Measurements from ENCODE around the gene GIMAP5.

The GIMAP5 gene

DNA sequence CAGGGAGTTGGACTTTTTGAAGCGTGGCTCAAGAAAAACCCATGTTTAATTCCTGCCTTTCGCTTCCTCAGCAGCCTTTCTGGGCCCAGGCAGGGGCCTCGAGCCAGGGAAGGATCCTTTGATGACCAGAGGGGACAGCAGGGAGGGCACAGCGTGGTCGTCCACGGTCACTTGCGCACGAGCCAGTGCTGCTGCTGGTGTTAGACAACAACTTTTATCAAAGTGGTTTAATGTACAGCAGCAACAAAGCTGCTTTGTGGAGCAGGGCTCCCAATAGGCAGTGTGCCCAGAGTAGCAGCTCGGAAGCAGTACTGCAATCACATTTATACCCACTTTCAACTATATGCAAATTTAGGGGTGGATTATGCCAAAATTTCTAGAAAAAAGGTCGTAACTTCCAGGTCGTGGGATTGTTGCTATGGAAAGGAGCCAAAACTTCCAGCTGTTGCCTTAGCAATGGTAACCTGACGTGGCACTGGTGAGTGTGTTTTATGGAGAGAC lies 14.7 kb upstream of the GIMAP5 start:
- peaks cover 67% of the 10 kb centered on the region for H3K36me3 Mint-ChIP-seq (ENCODE audit: insufficient read depth)
- peaks cover 52 to 63% of the 10 kb centered on the region in 2 donors for H3K4me1 Mint-ChIP-seq (ENCODE audit: low read depth in 2 of 2)
- peak overlapping the region; percentile 62 to 99 for H3K27ac Mint-ChIP-seq
- peak overlapping the region; percentile 86 to 99 for H3K4me3 Mint-ChIP-seq
- ATAC-seq (replicated peaks), result no peak
- no peak for DNase-seq
- H3K27me3 Mint-ChIP-seq, result no peaks in the 10 kb centered on the region
- H3K9me3 Mint-ChIP-seq, result peaks cover 2 to 3% of the 10 kb centered on the region in 2 donors

DNA sequence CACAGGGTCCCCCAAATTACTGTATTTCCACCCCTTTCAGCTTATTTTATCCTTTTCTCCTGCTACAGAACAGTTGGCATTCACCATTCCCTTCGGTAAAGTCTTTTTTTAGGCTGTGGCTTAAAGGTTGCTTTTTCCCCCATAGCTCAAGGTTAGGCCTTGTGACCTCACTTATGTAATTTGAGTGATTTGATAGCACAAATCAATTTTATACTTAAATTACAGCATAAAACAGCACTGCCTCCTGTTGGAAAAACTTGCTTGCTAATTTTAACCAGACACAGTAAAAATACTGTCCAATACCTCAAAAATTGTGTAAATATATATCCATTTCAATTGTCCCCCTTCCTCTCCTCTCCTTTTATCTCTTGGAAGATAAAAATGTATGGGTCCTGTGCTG lies 13.8 kb upstream of the GIMAP5 start:
- H3K4me3 Mint-ChIP-seq, result peak overlapping the region; percentile 40 to 86
- peak overlapping the region; percentile 1 to 62 for H3K27ac Mint-ChIP-seq
- no peaks in the 10 kb centered on the region for H3K27me3 Mint-ChIP-seq
- ATAC-seq (replicated peaks) (no peak), DNase-seq (no peak)
- H3K36me3 Mint-ChIP-seq (ENCODE audit: insufficient read depth), result peaks cover 60% of the 10 kb centered on the region
- H3K9me3 Mint-ChIP-seq, result peaks cover 9 to 12% of the 10 kb centered on the region in 2 donors
- peaks cover 48 to 64% of the 10 kb centered on the region in 2 donors for H3K4me1 Mint-ChIP-seq (ENCODE audit: low read depth in 2 of 2)

DNA sequence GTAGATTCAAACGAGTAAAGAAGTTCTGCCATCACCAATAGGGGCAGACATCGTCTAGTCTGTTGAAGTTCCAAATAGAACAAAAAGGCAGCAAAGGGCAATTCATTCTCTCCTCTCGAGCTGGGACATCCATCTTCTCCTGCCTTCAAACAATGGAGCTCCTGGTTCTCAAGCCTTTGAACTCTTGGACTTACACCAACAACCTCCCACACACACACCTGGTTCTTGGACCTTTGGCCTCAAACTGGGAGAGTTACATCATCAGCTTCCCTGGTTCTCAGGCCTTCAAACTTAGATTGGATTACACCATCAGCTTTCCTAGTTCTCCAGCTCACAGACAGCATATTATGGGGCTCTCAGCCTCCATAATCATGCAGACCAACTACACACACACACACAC lies 9.8 kb upstream of the GIMAP5 start:
- Mint-ChIP-seq H3K4me3 (no peak overlapping the region), H3K27me3 (no peaks in the 10 kb centered on the region), H3K36me3 (ENCODE audit: insufficient read depth) (peaks cover 24% of the 10 kb centered on the region), H3K4me1 (ENCODE audit: low read depth in 2 of 2) (peaks cover 30 to 61% of the 10 kb centered on the region in 2 donors), H3K9me3 (peaks cover 9 to 18% of the 10 kb centered on the region in 2 donors), H3K27ac (peak overlapping the region in 1 of 2 donors; percentile 68)
- ATAC-seq (replicated peaks) (no peak), DNase-seq (no peak)

DNA sequence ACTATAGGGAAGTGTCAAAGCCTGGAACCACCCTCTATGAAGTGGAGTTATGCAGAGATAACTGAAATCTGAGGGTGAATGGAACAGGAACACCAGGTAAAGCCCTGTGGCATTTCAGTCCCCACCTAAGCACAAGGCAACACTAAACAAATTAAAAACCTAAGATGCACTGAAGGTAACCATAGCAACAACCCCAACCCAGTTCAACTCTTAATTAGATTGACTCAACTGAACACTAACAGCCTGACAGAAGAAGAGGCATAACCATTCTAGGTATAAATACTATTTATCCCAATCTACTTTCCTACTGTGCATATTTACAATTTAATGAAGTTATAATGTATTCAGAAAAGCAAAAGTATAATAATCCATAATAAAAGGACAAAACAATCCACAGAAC lies 9.2 kb upstream of the GIMAP5 start:
- Mint-ChIP-seq H3K27me3 (no peaks in the 10 kb centered on the region), H3K4me3 (no peak overlapping the region), H3K36me3 (ENCODE audit: insufficient read depth) (peaks cover 18% of the 10 kb centered on the region), H3K27ac (peak overlapping the region in 1 of 2 donors; percentile 68), H3K4me1 (ENCODE audit: low read depth in 2 of 2) (peaks cover 31 to 63% of the 10 kb centered on the region in 2 donors), H3K9me3 (peaks cover 9 to 18% of the 10 kb centered on the region in 2 donors)
- ATAC-seq (replicated peaks) (no peak), DNase-seq (no peak)

DNA sequence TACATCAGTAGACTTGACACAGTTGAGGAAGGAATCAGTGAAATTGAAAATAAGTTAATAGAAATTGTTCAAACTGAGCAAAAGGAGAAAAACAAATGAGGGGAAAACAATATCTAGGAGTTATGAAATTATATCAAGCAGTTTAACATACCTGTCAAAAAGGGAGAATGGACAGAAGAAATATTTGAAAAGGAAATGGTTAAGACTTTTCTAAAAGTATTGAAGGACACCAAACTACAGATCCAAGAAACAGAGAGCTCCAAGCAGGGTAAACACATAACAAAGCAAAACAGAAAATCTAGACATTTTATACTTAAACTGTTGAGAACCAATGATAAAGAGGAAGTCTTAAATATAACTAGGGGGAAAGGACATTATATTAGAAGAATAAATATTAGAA lies 8.6 kb upstream of the GIMAP5 start:
- no peak overlapping the region for H3K27ac Mint-ChIP-seq
- no peak overlapping the region for H3K4me3 Mint-ChIP-seq
- ATAC-seq (replicated peaks), result no peak
- no peak for DNase-seq
- no peaks in the 10 kb centered on the region for H3K27me3 Mint-ChIP-seq
- H3K9me3 Mint-ChIP-seq, result peaks cover 9 to 18% of the 10 kb centered on the region in 2 donors
- H3K36me3 Mint-ChIP-seq (ENCODE audit: insufficient read depth), result peaks cover 12% of the 10 kb centered on the region
- H3K4me1 Mint-ChIP-seq (ENCODE audit: low read depth in 2 of 2), result peaks cover 33 to 63% of the 10 kb centered on the region in 2 donors

DNA sequence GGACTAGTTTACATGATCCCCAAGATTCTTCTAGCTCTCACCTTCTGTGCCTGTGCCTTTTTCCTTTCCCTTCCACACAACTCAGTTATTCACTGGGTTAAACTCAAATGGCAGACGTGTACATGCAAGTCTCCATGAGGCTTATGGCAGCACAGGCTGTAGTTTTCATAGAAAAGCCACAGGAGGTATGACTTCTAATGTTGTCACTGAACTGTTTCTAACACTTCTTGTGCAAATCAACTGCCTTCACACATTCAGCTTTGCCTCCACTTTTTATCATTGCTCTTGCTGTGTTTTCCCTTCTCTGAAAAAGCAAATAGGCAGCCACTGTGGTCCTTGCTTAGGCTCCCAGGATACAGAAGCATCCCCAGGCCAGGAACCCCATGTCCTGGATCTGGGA lies 5.3 kb upstream of the GIMAP5 start:
- H3K27me3 Mint-ChIP-seq, result no peaks in the 10 kb centered on the region
- peak overlapping the region; percentile 70 to 71 for H3K4me3 Mint-ChIP-seq
- peak overlapping the region; percentile 87 to 93 for H3K27ac Mint-ChIP-seq
- ATAC-seq (replicated peaks), result peak; percentile 69
- peaks cover 7 to 18% of the 10 kb centered on the region in 2 donors for H3K9me3 Mint-ChIP-seq
- peaks cover 5% of the 10 kb centered on the region for H3K36me3 Mint-ChIP-seq (ENCODE audit: insufficient read depth)
- H3K4me1 Mint-ChIP-seq (ENCODE audit: low read depth in 2 of 2), result peaks cover 56 to 77% of the 10 kb centered on the region in 2 donors
- DNase-seq, result no peak

DNA sequence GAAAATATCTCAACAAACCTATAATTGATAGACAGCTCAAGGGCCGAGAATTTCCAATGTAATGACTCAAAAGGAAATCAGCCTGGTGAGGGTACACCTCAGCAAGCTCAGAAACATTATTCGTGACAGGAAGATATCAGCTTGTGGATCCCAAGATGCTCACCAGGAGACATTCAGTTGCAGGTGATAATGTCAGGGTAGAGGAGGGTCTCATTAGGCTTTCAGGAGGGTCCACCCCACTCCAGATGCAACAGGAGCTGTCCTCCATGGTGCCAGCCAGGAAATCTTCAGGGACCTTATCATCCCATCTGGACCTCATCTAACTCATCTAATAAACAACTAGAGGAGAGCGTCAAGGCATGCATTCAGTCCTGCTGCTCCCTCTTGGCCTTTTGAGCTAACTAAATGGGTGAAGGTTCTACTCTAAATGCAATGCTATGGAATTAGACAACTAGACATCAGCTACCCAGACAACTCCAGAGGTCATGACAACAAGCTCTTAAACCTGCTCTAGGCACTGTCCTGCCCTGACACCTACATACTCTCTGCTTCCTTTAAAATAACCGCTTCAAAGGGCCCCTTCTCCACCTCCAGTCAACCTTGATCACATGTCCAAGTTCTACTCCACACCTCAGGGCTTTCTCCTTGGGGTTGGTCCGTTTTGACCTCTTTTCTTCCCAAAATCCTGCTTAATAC lies 4.3 kb upstream of the GIMAP5 start:
- DNase-seq, result no peak
- peaks cover 51 to 71% of the 10 kb centered on the region in 2 donors for H3K4me1 Mint-ChIP-seq (ENCODE audit: low read depth in 2 of 2)
- H3K27me3 Mint-ChIP-seq, result no peaks in the 10 kb centered on the region
- peaks cover 1 to 11% of the 10 kb centered on the region in 2 donors for H3K9me3 Mint-ChIP-seq
- ATAC-seq (replicated peaks), result peak; percentile 58
- peak overlapping the region; percentile 87 to 93 for H3K27ac Mint-ChIP-seq
- peaks cover 8% of the 10 kb centered on the region for H3K36me3 Mint-ChIP-seq (ENCODE audit: insufficient read depth)
- peak overlapping the region; percentile 70 to 71 for H3K4me3 Mint-ChIP-seq

DNA sequence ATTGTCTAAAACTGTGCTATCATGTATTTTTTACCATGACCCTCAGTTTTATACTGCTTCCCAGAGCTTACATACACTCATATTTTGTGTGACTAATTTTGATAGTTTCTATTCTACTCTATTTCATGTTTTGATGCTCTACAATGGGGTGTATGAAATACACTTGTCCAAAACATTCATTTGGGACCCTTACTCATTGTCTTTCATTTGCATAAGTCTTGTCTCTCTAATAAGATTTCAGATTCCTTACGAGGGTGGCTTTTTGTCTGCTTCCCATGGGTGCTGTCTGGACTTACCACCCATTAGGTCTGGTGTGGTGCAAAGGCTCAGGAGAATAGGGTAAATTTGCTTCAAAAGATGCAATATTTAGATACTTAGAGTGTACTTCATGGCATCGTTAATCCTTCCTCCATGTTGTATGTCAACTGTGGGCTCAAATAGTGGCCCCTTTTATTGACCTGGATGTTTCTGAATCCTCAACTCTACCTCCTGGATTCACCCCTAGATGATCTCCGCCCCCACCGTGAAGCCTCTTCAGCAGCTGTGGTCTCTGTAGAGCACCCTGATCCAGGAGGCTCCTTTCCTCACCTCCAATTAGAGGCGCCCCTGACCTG lies 3.6 kb upstream of the GIMAP5 start:
- peaks cover 0 to 4% of the 10 kb centered on the region in 2 donors for H3K9me3 Mint-ChIP-seq
- no peaks in the 10 kb centered on the region for H3K27me3 Mint-ChIP-seq
- no peak for DNase-seq
- H3K27ac Mint-ChIP-seq, result peak overlapping the region; percentile 87 to 93
- no peak for ATAC-seq (replicated peaks)
- H3K36me3 Mint-ChIP-seq (ENCODE audit: insufficient read depth), result peaks cover 13% of the 10 kb centered on the region
- peak overlapping the region; percentile 1 to 71 for H3K4me3 Mint-ChIP-seq
- H3K4me1 Mint-ChIP-seq (ENCODE audit: low read depth in 2 of 2), result peaks cover 51 to 69% of the 10 kb centered on the region in 2 donors

DNA sequence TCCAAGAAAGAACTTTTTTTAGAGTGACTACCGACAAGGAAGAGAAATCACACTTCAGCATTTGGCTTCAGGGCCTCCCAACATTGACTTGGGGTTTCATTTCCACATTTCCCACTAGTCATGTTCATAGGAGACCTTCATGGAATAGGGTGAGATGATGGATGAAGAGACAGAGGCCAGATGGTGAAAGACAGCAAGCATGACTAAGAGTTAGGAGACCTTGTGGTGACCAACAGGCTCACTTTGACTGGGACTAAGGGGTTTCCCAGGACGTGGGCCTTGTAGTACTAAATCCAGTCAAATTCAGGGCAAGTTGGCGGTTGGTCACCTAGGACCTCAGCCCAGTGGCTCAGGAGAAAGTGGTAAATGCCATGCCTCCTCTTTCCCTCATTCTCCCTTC lies 3.0 kb upstream of the GIMAP5 start:
- no peak for DNase-seq
- Mint-ChIP-seq H3K4me3 (peak overlapping the region; percentile 1 to 71), H3K36me3 (ENCODE audit: insufficient read depth) (peaks cover 19% of the 10 kb centered on the region), H3K27ac (peak overlapping the region; percentile 87 to 94), H3K27me3 (no peaks in the 10 kb centered on the region), H3K4me1 (ENCODE audit: low read depth in 2 of 2) (peaks cover 52 to 72% of the 10 kb centered on the region in 2 donors), H3K9me3 (no peaks in the 10 kb centered on the region)
- no peak for ATAC-seq (replicated peaks)

DNA sequence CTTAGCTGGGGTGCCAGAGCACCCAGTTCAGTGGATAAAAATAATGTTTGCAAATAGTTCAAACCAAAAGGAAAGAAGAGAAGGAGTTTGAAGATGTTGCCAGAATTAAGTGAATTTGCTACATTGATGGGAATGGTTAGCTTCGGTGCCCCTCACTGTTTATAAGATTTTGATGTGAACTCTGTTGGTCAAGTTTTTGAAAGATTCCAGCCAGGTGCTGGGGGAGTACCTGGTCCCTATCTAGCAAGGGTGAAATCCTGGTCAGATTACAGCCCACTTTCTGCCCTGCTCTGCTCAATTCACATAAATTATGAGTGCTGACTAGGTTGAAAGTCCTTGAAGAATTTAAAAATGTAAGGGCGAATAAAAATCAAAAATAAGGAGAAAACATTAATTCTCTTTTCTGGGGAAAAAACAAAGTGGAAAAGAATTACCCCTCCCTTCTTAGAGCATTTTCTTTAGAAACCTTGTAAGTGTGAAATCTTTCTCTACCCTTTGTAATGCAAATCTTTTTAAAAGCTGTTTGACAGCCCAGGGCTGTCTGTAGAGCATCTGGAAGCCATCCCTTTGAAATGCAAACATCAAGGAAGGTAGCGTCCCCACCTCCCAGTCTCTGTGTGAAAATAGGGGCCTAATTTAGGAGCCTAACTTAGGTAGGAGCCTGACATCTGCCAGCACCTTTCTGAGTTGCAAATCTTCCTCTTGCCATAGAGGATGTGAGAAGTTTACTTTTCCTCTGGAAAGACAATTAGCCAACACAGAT lies 1.4 kb upstream of the GIMAP5 start:
- Mint-ChIP-seq H3K36me3 (ENCODE audit: insufficient read depth) (peaks cover 31% of the 10 kb centered on the region), H3K27ac (peak overlapping the region; percentile 85 to 94), H3K4me3 (peak overlapping the region; percentile 82 to 98), H3K9me3 (no peaks in the 10 kb centered on the region), H3K27me3 (no peaks in the 10 kb centered on the region), H3K4me1 (ENCODE audit: low read depth in 2 of 2) (peaks cover 55 to 76% of the 10 kb centered on the region in 2 donors)
- DNase-seq (no peak), ATAC-seq (replicated peaks) (no peak)

DNA sequence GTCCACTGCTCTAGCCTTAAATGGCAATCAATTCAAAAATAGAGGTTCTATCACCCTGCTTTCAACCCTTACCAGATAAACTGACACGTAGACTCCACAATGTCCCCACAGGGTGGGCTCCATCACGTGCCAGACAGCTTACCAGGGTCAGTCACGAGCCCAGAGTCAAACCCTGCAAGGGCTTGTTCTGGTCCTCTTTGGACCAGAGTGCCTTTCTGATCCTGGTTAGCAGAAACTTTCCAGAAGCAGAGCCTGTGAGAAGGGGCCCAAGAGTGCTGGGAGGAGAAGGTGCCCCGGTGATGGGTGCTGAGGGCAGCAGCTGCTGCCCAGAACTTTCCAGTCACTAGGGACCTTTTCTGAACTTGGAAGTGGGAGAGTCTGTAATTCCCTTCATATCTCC lies 354 bp upstream of the GIMAP5 start:
- Mint-ChIP-seq H3K4me3 (peak overlapping the region; percentile 82 to 98), H3K36me3 (ENCODE audit: insufficient read depth) (peaks cover 41% of the 10 kb centered on the region)
- ATAC-seq (replicated peaks), result peak; percentile 15

DNA sequence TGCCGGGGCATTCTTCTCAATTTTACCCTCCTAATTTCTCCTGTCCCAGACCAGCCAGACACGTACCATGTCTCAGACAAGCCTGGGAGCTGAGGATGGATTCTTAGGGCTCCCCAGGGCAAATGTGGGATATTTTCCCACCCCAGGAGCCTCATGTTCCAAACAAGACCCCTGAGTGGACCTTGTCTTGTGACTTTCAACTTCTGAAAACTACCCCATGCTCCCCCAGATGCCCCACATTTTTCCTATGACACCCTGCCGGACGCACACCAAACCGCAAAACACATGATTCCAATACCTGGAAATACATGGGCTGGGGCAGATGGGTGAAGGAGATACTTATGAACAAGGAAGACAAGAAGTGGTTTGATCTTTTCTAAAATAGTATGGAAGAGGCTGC lies 874 bp downstream of the GIMAP5 start:
- peak overlapping the region; percentile 82 to 98 for H3K4me3 Mint-ChIP-seq
- H3K9me3 Mint-ChIP-seq, result no peaks in the 10 kb centered on the region
- DNase-seq (no peak), ATAC-seq (replicated peaks) (no peak)
- peaks cover 54% of the 10 kb centered on the region for H3K36me3 Mint-ChIP-seq (ENCODE audit: insufficient read depth)
- H3K27me3 Mint-ChIP-seq, result no peaks in the 10 kb centered on the region
- H3K27ac Mint-ChIP-seq, result peak overlapping the region; percentile 85 to 94
- H3K4me1 Mint-ChIP-seq (ENCODE audit: low read depth in 2 of 2), result peaks cover 62 to 79% of the 10 kb centered on the region in 2 donors

More for the DNA sequence above, 354 bp upstream of the GIMAP5 start:
- Mint-ChIP-seq H3K27ac (peak overlapping the region; percentile 85 to 94), H3K27me3 (no peaks in the 10 kb centered on the region), H3K9me3 (no peaks in the 10 kb centered on the region), H3K4me1 (ENCODE audit: low read depth in 2 of 2) (peaks cover 62 to 79% of the 10 kb centered on the region in 2 donors)
- DNase-seq, result no peak

DNA sequence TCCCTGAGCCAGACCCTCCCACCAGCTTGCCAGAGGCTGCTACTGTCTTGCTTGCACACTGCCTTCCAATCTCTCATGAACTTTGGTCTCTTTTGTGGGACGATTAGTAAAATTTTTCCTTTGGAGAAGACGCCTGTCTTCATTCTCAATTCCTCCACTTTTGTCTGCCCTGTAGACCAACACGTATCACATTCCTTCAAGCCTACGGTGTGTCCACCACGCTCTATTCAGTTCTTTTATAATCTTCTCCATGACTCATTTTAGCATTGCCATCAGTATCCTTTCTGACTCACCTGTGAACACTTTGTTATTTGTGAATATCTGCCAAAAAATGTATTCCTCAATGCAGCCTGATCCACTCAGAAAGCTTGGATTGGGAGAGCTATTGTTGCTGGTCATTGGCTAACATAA lies 1.4 kb downstream of the GIMAP5 start:
- Mint-ChIP-seq H3K4me3 (peak overlapping the region; percentile 82 to 98), H3K4me1 (ENCODE audit: low read depth in 2 of 2) (peaks cover 63 to 79% of the 10 kb centered on the region in 2 donors)
- no peak for ATAC-seq (replicated peaks)

More for the DNA sequence above, 1.4 kb downstream of the GIMAP5 start:
- Mint-ChIP-seq H3K9me3 (no peaks in the 10 kb centered on the region), H3K36me3 (ENCODE audit: insufficient read depth) (peaks cover 59% of the 10 kb centered on the region), H3K27me3 (no peaks in the 10 kb centered on the region), H3K27ac (peak overlapping the region; percentile 85 to 94)
- DNase-seq, result no peak

Measured in effector memory CD8-positive, alpha-beta T cell (primary cell).